Measurements from ENCODE around the gene HOTAIR. TPM values are rescaled to one million over a fixed set of nuclear protein-coding genes. Genes with fewer than 3 reads are reported as not detected.

Gene HOTAIR
- total RNA-seq, result not detected
- long read RNA-seq, result 0 reads

- DNase-seq (ENCODE audit: low spot score), result no peak
Measured at GRCh38 chr12:53974084-53975063, at the start of gene HOTAIR. HOTAIR (minus strand) TSS chr12:53974954.

GRCh38 chr12:54024127-54024526 lies 49.4 kb upstream of the HOTAIR start:
- DNase-seq (ENCODE audit: low spot score), result no peak

GRCh38 chr12:54022960-54023884 lies 48.5 kb upstream of the HOTAIR start:
- DNase-seq (ENCODE audit: low spot score), result no peak

- DNase-seq (ENCODE audit: low spot score), result no peak
Measured at GRCh38 chr12:54021432-54022013, 46.8 kb upstream of the HOTAIR start.

GRCh38 chr12:54020591-54021405 lies 46.0 kb upstream of the HOTAIR start:
- DNase-seq (ENCODE audit: low spot score), result no peak

GRCh38 chr12:54019924-54020590 lies 45.3 kb upstream of the HOTAIR start:
- DNase-seq (ENCODE audit: low spot score), result no peak

- DNase-seq (ENCODE audit: low spot score), result no peak
Measured at GRCh38 chr12:54019091-54019811, 44.5 kb upstream of the HOTAIR start.

- DNase-seq (ENCODE audit: low spot score), result no peak
Measured at GRCh38 chr12:54018468-54018984, 43.8 kb upstream of the HOTAIR start.

DNA sequence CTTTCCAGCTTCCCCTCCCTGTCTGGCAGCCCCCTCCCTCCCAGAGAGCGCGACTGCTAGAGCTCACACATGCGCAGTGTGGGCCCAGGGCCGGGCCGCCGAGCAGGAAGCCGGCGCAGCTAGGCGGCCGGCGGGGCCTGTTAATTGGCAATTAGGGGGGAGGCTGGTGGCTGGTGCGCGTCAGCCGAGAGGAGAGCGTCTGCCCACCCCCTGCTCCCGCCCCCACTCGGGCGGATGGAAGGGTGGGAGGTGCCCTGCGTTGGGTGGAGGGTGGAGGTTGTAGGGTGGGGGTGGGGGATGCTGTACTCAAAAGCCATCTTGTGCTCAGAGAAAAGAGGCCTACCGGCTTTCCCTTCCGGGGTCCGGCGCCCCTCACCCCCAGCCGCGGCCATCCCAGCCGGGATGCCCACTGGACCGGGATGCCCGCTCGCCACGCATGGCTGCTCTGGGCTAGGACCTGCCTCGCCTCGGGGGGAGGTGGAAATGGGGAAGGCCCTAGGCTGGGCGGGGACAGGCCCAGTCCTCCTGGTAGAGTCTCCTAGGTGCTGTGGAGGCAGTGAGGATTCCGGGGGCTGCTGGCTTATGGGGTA lies 43.2 kb upstream of the HOTAIR start:
- DNase-seq (ENCODE audit: low spot score), result no peak

DNA sequence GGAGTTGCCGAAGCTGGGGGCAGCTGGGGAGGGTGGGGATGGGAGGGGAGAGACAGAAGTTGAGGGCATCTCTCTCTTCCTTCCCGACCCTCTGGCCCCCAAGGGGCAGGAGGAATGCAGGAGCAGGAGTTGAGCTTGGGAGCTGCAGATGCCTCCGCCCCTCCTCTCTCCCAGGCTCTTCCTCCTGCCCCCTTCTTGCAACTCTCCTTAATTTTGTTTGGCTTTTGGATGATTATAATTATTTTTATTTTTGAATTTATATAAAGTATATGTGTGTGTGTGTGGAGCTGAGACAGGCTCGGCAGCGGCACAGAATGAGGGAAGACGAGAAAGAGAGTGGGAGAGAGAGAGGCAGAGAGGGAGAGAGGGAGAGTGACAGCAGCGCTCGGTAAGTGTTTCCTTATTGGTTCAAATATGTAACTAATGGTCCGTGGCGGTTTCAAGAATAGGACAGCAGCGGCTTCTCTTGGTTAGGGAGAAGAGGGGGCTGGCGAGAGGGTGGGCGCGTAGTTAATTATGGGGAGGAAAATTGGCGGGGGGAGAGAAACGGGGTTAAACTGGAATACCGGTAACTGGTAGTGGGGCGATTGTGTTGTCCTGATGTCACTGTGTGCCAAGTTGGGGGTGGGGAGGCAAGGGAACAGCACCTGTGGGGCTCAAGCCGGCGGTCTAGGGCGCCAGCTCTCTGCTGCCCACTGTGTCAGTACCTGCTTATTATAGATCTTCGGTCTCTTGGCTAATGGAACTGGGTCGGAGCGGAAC lies 42.5 kb upstream of the HOTAIR start:
- no peak for DNase-seq (ENCODE audit: low spot score)

DNA sequence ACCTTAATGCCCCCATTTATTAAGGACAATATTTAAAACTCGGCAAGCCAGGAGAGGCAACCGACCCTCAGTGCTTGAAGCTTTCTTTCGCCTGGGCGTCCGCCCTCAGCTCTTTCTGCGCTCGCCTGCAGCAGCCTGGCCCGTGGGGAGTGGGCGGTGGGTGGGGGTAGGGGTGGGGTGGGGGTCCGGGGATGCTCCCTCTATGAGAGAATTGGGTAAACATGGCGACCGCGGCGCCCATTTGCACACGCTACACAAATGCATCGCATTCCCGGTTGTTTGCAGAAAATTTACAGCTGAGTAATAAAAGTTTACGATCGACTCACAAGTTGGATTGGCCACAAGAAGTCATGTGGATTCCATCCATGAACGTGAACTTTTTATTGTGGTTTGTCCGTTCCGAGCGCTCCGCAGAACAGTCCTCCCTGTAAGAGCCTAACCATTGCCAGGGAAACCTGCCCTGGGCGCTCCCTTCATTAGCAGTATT lies 41.8 kb upstream of the HOTAIR start:
- no peak for DNase-seq (ENCODE audit: low spot score)

DNA sequence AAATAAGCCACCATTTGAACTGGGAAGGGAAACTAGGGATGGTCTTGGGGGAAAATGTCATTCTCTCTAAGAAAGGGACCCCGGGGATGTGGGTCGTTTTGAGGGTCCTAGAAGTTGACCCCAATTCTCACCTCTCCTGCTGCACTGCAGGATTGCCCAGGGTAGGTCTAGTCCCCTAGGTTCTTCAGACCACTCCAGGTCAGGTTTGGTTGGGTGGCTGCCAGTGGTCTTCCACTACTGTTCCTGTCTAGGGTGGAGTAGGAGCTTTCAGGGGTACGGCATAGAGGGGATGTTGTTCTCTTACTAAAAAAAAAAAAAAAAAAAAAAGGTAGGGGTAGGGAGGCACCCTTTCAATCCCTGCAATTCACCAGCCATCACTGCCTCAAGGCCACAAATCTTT lies 41.3 kb upstream of the HOTAIR start:
- DNase-seq (ENCODE audit: low spot score), result no peak

DNA sequence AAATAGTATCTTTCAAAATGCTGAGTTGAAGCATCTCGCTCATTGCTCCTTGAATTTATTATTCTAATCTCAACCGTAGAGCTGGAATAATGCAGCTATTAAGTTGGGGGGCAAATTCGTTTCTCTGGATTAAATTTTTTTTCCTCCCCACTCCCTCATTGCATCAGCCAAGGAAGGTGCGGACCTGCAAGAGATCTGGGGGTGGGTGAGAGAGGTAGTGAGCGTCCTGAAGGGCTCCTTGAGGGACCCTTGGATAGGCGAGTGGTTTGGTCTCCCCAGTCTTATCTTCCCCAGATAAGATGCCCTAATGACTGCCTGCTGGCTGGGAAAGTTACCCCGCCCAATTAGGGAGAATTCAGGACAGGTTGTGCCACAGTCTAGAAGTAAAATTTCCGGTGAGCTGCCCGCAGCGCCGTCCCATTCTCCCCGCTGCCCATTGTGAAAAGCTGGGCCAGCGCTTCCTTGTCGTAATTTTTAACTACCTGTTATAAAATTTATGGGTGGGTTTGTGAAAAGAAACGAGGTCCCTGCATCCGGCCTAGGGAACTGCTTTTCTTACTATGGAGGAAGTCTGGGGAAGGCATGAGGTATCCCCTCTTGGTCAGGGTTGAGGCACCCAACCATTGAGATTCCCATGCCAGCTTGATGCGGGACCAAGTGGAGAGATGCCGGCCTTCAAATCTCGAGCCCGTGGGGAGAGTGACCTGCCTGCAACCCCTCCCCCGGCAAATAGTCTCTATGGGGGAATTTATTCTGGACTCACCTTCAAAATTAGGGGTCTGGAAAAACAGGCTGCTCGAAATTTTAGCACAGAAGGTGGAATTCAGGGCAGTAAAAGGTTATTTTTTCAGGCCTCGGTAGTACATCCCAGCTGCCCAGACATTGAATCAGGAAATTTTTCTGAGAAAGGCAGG lies 40.5 kb upstream of the HOTAIR start:
- no peak for DNase-seq (ENCODE audit: low spot score)

GRCh38 chr12:54014377-54015017 lies 39.7 kb upstream of the HOTAIR start:
- no peak for DNase-seq (ENCODE audit: low spot score)

GRCh38 chr12:54012631-54013409 lies 38.1 kb upstream of the HOTAIR start:
- no peak for DNase-seq (ENCODE audit: low spot score)

Data from mesenteric fat pad (tissue), 1 donor.